ENCODE measurements around the gene GRIN2A.

GRCh38 chr16:9798952-9799580, 383.2 kb downstream of the GRIN2A start:
- TF ChIP-seq CTCF (IDR thresholded peaks at IDR 0.05; ENCODE audit: low read length) (no peak), EZH2 (optimal IDR thresholded peaks at IDR 0.05; ENCODE audit: low read depth, low read length) (no peak), EZH2phosphoT487 (IDR thresholded peaks at IDR 0.05; ENCODE audit: low read length) (no peak)
